HepG2 (cell line): ENCODE measurements around the gene ZNF282. TPM values are rescaled to one million over a fixed set of nuclear protein-coding genes. Genes with fewer than 3 reads are reported as not detected.

Experiments
- AKAP8 ChIP-seq: sonication (generic); formaldehyde crosslinking; IDR thresholded peaks from 2 replicates; pipeline ENCODE4 v1.5.1; 2020; ENCODE audit warnings: mild to moderate bottlenecking, missing genetic modification reagents
- GFI1 ChIP-seq: sonication (generic); formaldehyde crosslinking; IDR thresholded peaks from 2 replicates; pipeline ENCODE4 v1.5.0; 2020; ENCODE audit warnings: missing genetic modification reagents, mild to moderate bottlenecking, borderline replicate concordance
- HNF1B ChIP-seq: sonication (generic); formaldehyde crosslinking; IDR thresholded peaks from 2 replicates; pipeline ENCODE4 v1.5.1; 2020; ENCODE audit warnings: mild to moderate bottlenecking, moderate library complexity, missing genetic modification reagents
- ISX ChIP-seq: sonication (generic); formaldehyde crosslinking; conservative IDR thresholded peaks from 2 replicates; pipeline ENCODE4 v1.5.0; 2020; ENCODE audit warnings: missing genetic modification reagents
- LRRFIP1 ChIP-seq: sonication (generic); formaldehyde crosslinking; conservative IDR thresholded peaks from 2 replicates; pipeline ENCODE4 v1.4.0; 2020; ENCODE audit warnings: missing genetic modification reagents
- MBNL3 ChIP-seq: fragments of 250-450 bp; sonication (Bioruptor Pico); conservative IDR thresholded peaks from 2 replicates; pipeline ENCODE4 v1.8.0; 2022; ENCODE audit warnings: mild to moderate bottlenecking, inconsistent platforms
- POGK ChIP-seq: sonication (generic); formaldehyde crosslinking; conservative IDR thresholded peaks from 2 replicates; pipeline ENCODE4 v1.8.0; 2022; ENCODE audit warnings: mild to moderate bottlenecking, moderate library complexity, missing genetic modification reagents
- RBAK ChIP-seq: sonication (generic); formaldehyde crosslinking; IDR thresholded peaks from 2 replicates; pipeline ENCODE4 v1.5.1; 2020; ENCODE audit warnings: mild to moderate bottlenecking, missing genetic modification reagents
- RBM39 ChIP-seq: fragments of 200-400 bp; formaldehyde crosslinking; IDR thresholded peaks from one replicate; pipeline ENCODE4 v1.6.1; 2018; ENCODE audit warnings: antibody characterized with exemption, mild to moderate bottlenecking, low read depth, low read length; ENCODE audit not compliant: poor library complexity, severe bottlenecking
- SMC3 ChIP-seq: IDR thresholded peaks from 2 replicates; pipeline ENCODE4 v1.6.1; 2011; ENCODE audit warnings: low read length, improper control_type of control experiment
- STAT5B ChIP-seq: sonication (generic); formaldehyde crosslinking; IDR thresholded peaks from 2 replicates; pipeline ENCODE4 v1.4.0; 2020; ENCODE audit warnings: missing genetic modification reagents
- ZIK1 ChIP-seq: sonication (generic); formaldehyde crosslinking; IDR thresholded peaks from 2 replicates; pipeline ENCODE4 v1.5.0; 2020; ENCODE audit warnings: mild to moderate bottlenecking, low read depth, missing genetic modification reagents, borderline replicate concordance
- ZNF343 ChIP-seq: sonication (generic); formaldehyde crosslinking; IDR thresholded peaks from 2 replicates; pipeline ENCODE4 v1.4.0; 2020; ENCODE audit warnings: mild to moderate bottlenecking, missing genetic modification reagents
- ZNF44 ChIP-seq: sonication (generic); formaldehyde crosslinking; IDR thresholded peaks from 2 replicates; pipeline ENCODE4 v1.5.1; 2020; ENCODE audit warnings: mild to moderate bottlenecking, missing genetic modification reagents
- ZNF496 ChIP-seq: sonication (generic); formaldehyde crosslinking; IDR thresholded peaks from 2 replicates; pipeline ENCODE4 v1.8.1; 2023; ENCODE audit warnings: mild to moderate bottlenecking, moderate library complexity, missing genetic modification reagents; ENCODE audit not compliant: insufficient replicate concordance
- ZNF557 ChIP-seq: sonication (generic); formaldehyde crosslinking; IDR thresholded peaks from 2 replicates; pipeline ENCODE4 v1.4.0; 2020; ENCODE audit warnings: missing genetic modification reagents
- polyA plus RNA-seq, 8 experiments: library from polyadenylated mRNA; depleted of rRNA in 3 of 8; stranded (reverse) in 7 of 8; unstranded in 1 of 8; fragments of >200 nt; fragmentation: Illumina TruSeq in 4 of 8; extraction: Trizol in 4 of 8; gene quantifications; 2 replicates each; pipeline versions ENCODE4 v1.2.1 to v1.2.3, GENCODE V29; 2011 to 2016; ENCODE audit warnings: low read depth in 4 of 8, missing spikeins in 1 of 8, mixed read lengths in 1 of 8; ENCODE audit not compliant: insufficient read depth in 1 of 8
- total RNA-seq, 5 experiments: library from RNA; depleted of rRNA; stranded (reverse); fragments of >200 nt; fragmentation: Illumina TruSeq; extraction: Trizol; gene quantifications; 2 replicates each; pipeline ENCODE4 v1.2.3, GENCODE V29; 2016; ENCODE audit warnings: low read depth in 1 of 5
- TF ChIP-seq, protein P1 (sequence below): sonication (generic); formaldehyde crosslinking; IDR thresholded peaks from 2 replicates; pipeline ENCODE4 v1.4.0; 2020; ENCODE audit warnings: missing genetic modification reagents

ZNF282 gene
- total and polyA plus RNA-seq, 2 of the 13 experiments (the other 11 are each of a cell fraction or from before 2014, with no cell fraction given), result 9.1 to 20.9 TPM

GRCh38 chr7:149147072-149147751, 48.1 kb upstream of the ZNF282 start, which contains the start of gene ZNF398 (continued):
- TF ChIP-seq HNF1B (CRISPR knock-in tag) (no peak), ZNF343 (CRISPR knock-in tag) (no peak), MBNL3 (CRISPR knock-in tag) (no peak), SMC3 (no peak), POGK (CRISPR knock-in tag) (peak; percentile 58; the same call in 1 of the 2 replicates), AKAP8 (CRISPR knock-in tag) (no peak), ZNF496 (CRISPR knock-in tag) (no peak), ISX (CRISPR knock-in tag) (no peak), RBM39 (no peak), ZNF557 (CRISPR knock-in tag) (no peak), ZNF44 (CRISPR knock-in tag) (peak; percentile 57; the same call in 1 of the 2 replicates), GFI1 (no peak), RBAK (no peak), ZIK1 (CRISPR knock-in tag) (peak; percentile 67; the same call in 1 of the 2 replicates), STAT5B (CRISPR knock-in tag) (no peak), LRRFIP1 (no peak)
- TF ChIP-seq, protein P1, sequence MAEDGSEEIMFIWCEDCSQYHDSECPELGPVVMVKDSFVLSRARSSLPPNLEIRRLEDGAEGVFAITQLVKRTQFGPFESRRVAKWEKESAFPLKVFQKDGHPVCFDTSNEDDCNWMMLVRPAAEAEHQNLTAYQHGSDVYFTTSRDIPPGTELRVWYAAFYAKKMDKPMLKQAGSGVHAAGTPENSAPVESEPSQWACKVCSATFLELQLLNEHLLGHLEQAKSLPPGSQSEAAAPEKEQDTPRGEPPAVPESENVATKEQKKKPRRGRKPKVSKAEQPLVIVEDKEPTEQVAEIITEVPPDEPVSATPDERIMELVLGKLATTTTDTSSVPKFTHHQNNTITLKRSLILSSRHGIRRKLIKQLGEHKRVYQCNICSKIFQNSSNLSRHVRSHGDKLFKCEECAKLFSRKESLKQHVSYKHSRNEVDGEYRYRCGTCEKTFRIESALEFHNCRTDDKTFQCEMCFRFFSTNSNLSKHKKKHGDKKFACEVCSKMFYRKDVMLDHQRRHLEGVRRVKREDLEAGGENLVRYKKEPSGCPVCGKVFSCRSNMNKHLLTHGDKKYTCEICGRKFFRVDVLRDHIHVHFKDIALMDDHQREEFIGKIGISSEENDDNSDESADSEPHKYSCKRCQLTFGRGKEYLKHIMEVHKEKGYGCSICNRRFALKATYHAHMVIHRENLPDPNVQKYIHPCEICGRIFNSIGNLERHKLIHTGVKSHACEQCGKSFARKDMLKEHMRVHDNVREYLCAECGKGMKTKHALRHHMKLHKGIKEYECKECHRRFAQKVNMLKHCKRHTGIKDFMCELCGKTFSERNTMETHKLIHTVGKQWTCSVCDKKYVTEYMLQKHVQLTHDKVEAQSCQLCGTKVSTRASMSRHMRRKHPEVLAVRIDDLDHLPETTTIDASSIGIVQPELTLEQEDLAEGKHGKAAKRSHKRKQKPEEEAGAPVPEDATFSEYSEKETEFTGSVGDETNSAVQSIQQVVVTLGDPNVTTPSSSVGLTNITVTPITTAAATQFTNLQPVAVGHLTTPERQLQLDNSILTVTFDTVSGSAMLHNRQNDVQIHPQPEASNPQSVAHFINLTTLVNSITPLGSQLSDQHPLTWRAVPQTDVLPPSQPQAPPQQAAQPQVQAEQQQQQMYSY (CRISPR knock-in tag), result peak; percentile 58; the same call in 1 of the 2 replicates
